ENCODE data around the gene DISP2.

Gene DISP2

DNA sequence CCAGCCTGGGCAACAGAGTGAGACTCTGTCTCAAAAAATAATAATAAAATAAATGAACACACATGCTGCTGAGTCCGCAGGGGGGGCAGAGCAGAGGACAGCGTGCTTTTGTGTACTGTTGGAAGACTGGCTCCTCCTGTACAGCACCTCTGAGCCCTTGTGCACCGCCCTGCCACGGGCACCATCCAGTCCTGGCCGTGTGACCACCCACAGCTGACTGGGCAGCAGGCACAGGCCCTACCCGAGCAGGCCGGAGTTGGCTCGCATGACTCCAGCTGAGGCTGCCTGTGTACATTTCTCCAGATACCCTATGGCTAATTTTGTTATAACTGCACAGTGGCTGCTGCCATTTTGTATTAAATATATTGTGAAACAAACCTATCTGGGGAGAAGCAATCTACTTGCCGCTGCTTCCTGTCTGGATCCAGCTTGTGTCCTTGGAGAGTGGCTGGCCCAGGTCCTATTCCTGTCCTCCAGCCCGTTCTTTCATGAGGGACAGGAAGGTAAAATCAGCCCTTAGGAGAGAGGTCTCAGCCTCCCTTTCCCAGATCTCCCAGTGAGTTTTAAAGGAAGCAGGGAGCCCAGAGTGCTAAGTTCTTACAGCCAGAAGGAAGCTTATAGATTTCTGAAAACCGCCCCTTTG, 62.2 kb downstream of the DISP2 start:
- Histone ChIP-seq H3K36me3 (ENCODE audit: insufficient read depth, low read length) (peaks cover 30% of the 10 kb centered on the region), H3K27ac (ENCODE audit: low read depth, low read length) (no peak overlapping the region), H3K9ac (ENCODE audit: low read depth, low read length) (no peak overlapping the region), H3K27me3 (ENCODE audit: insufficient read depth, low read length) (peaks cover 6% of the 10 kb centered on the region), H3K9me3 (ENCODE audit: insufficient read depth, low read depth, low read length) (no peaks in the 10 kb centered on the region), H3K4me1 (ENCODE audit: insufficient read depth, low read length) (0 out of 2 replicates have a peak, but pooled peaks cover 4% of the 10 kb centered on the region), H3K4me3 (ENCODE audit: low read length) (no peak overlapping the region)
- 94% methylated on average over 11 of the region's 11 CpGs for WGBS

DNA sequence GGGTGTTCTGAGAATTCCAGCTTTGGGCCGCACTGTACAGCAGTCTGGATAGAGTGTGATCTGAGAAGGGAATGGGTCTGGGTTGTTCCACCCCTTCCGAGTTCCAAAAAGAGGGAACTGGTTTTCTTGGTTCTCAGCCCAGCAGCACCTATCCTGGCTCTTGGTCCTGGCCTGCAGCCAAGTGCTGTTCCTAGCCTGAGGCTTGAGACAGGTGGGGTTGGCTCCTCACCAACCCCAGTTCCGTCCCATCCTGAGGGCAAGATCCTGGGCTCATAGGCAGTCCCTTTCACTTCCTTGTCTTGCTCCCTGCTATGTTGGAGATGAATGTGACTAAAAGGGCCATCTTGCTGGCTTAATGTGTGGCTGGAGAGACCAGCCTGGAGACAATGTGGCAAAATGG, 62.8 kb downstream of the DISP2 start:
- no peaks in the 10 kb centered on the region for H3K9me3 ChIP-seq (ENCODE audit: insufficient read depth, low read depth, low read length)

GRCh38 chr15:40421246-40422157, 63.5 kb downstream of the DISP2 start:
- Histone ChIP-seq H3K27ac (ENCODE audit: low read depth, low read length) (no peak overlapping the region), H3K36me3 (ENCODE audit: insufficient read depth, low read length) (peaks cover 17% of the 10 kb centered on the region), H3K9me3 (ENCODE audit: insufficient read depth, low read depth, low read length) (no peaks in the 10 kb centered on the region), H3K9ac (ENCODE audit: low read depth, low read length) (no peak overlapping the region), H3K27me3 (ENCODE audit: insufficient read depth, low read length) (peaks cover 6% of the 10 kb centered on the region), H3K4me3 (ENCODE audit: low read length) (peak overlapping the region; percentile 36; the same call in 1 of the 2 replicates), H3K4me1 (ENCODE audit: insufficient read depth, low read length) (0 out of 2 replicates have a peak, but pooled peaks cover 4% of the 10 kb centered on the region)
- WGBS = 16% methylated on average over 31 of the region's 31 CpGs

More for the DNA sequence above, 62.8 kb downstream of the DISP2 start:
- H3K9ac ChIP-seq (ENCODE audit: low read depth, low read length) = no peak overlapping the region
- peaks cover 24% of the 10 kb centered on the region for H3K36me3 ChIP-seq (ENCODE audit: insufficient read depth, low read length)
- H3K4me3 ChIP-seq (ENCODE audit: low read length) = no peak overlapping the region
- 86% methylated on average over 3 of the region's 3 CpGs for WGBS
- peaks cover 6% of the 10 kb centered on the region for H3K27me3 ChIP-seq (ENCODE audit: insufficient read depth, low read length)
- no peak overlapping the region for H3K27ac ChIP-seq (ENCODE audit: low read depth, low read length)
- H3K4me1 ChIP-seq (ENCODE audit: insufficient read depth, low read length) = 0 out of 2 replicates have a peak, but pooled peaks cover 4% of the 10 kb centered on the region

- WGBS = 91% methylated on average over 6 of the region's 6 CpGs
- Histone ChIP-seq H3K27ac (ENCODE audit: low read depth, low read length) (no peak overlapping the region), H3K4me3 (ENCODE audit: low read length) (no peak overlapping the region), H3K36me3 (ENCODE audit: insufficient read depth, low read length) (no peaks in the 10 kb centered on the region), H3K27me3 (ENCODE audit: insufficient read depth, low read length) (peaks cover 6% of the 10 kb centered on the region), H3K4me1 (ENCODE audit: insufficient read depth, low read length) (peaks cover 13% of the 10 kb centered on the region), H3K9me3 (ENCODE audit: insufficient read depth, low read depth, low read length) (no peaks in the 10 kb centered on the region), H3K9ac (ENCODE audit: low read depth, low read length) (no peak overlapping the region)
These were observed 66.6 kb downstream of the DISP2 start for GRCh38 chr15:40424483-40425115.

- WGBS = 93% methylated on average over 5 of the region's 5 CpGs
- Histone ChIP-seq H3K27ac (ENCODE audit: low read depth, low read length) (no peak overlapping the region), H3K4me1 (ENCODE audit: insufficient read depth, low read length) (peaks cover 14% of the 10 kb centered on the region), H3K36me3 (ENCODE audit: insufficient read depth, low read length) (no peaks in the 10 kb centered on the region), H3K4me3 (ENCODE audit: low read length) (no peak overlapping the region), H3K27me3 (ENCODE audit: insufficient read depth, low read length) (peaks cover 6% of the 10 kb centered on the region), H3K9ac (ENCODE audit: low read depth, low read length) (no peak overlapping the region), H3K9me3 (ENCODE audit: insufficient read depth, low read depth, low read length) (no peaks in the 10 kb centered on the region)
These were observed 67.7 kb downstream of the DISP2 start for GRCh38 chr15:40425681-40426080.

DNA sequence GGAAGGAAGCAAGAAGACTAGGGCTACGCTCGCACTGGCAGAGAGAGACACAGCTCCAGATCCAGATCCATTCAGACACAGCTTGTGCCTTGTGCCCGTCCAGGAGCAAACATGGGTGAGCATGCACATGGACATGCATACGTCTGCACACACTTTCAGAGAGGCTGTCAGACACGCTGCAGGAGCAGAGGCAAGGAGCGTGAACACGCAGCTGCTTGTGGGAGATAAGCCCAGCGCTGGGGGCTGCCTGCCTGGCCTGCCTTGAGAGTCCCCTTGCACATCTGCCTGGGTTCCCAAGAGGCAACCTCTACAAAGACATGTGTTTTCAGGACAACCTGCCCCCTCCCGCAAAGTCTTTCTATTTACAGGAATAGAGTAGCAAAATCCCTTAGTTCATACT, 69.2 kb downstream of the DISP2 start:
- 95% methylated on average over 9 of the region's 9 CpGs for WGBS
- Histone ChIP-seq H3K4me1 (ENCODE audit: insufficient read depth, low read length) (peaks cover 9% of the 10 kb centered on the region), H3K9me3 (ENCODE audit: insufficient read depth, low read depth, low read length) (no peaks in the 10 kb centered on the region), H3K27ac (ENCODE audit: low read depth, low read length) (no peak overlapping the region), H3K4me3 (ENCODE audit: low read length) (no peak overlapping the region), H3K9ac (ENCODE audit: low read depth, low read length) (no peak overlapping the region), H3K27me3 (ENCODE audit: insufficient read depth, low read length) (no peaks in the 10 kb centered on the region), H3K36me3 (ENCODE audit: insufficient read depth, low read length) (no peaks in the 10 kb centered on the region)

DNA sequence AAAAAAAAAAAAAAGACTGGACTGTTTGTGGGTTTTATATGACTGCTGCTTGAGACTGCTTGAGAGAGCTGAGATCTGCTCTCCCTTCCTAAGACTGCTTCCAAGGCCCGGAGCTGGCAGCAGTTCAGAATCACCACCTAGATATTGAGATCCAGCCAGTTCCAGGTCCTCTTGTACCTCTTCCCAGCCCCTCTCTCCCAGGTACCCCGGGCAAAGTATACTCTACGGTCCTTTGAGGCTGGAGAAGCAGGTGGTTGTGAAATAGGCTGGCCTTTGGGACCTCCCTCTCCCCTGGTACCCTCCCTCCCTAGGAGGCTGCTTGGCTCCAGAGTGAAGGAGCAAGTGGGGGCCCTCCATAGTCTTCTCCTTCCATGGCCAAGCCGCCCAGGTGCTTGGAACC, 70.2 kb downstream of the DISP2 start:
- Histone ChIP-seq H3K36me3 (ENCODE audit: insufficient read depth, low read length) (no peaks in the 10 kb centered on the region), H3K27me3 (ENCODE audit: insufficient read depth, low read length) (peaks cover 9% of the 10 kb centered on the region), H3K9me3 (ENCODE audit: insufficient read depth, low read depth, low read length) (no peaks in the 10 kb centered on the region), H3K27ac (ENCODE audit: low read depth, low read length) (no peak overlapping the region), H3K9ac (ENCODE audit: low read depth, low read length) (no peak overlapping the region), H3K4me3 (ENCODE audit: low read length) (no peak overlapping the region), H3K4me1 (ENCODE audit: insufficient read depth, low read length) (peaks cover 9% of the 10 kb centered on the region)
- WGBS = 90% methylated on average over 4 of the region's 4 CpGs
